Loucy (cell line): ENCODE results near the gene PPAN.

ENCODE experiments used
- H2AFZ ChIP-seq: fragments of 200-600 bp; sonication (generic); 2 replicates; pipeline ENCODE4 v1.6.0; 2016; ENCODE audit warnings: antibody characterized with exemption, mild to moderate bottlenecking, low read length, moderate library complexity
- H3F3A ChIP-seq: fragments of 200-600 bp; 2 replicates; pipeline ENCODE4 v1.6.0; 2016; ENCODE audit warnings: antibody characterized with exemption, low read depth, mild to moderate bottlenecking
- H3K27me3 ChIP-seq: fragments of 200-600 bp; sonication (generic); 2 replicates; pipeline ENCODE4 v1.6.1; 2014; ENCODE audit warnings: low read length, mild to moderate bottlenecking; ENCODE audit not compliant: insufficient read depth, poor library complexity, severe bottlenecking
- H3K36me3 ChIP-seq: fragments of 200-600 bp; sonication (generic); 2 replicates; pipeline ENCODE4 v1.6.1; 2016; ENCODE audit warnings: low read length; ENCODE audit not compliant: insufficient read depth
- H3K4me1 ChIP-seq: fragments of 200-600 bp; sonication (generic); 2 replicates; pipeline ENCODE4 v1.5.1; 2014; ENCODE audit warnings: low read length, mild to moderate bottlenecking; ENCODE audit not compliant: insufficient read depth, poor library complexity, severe bottlenecking
- H3K4me2 ChIP-seq: fragments of 200-600 bp; sonication (generic); 2 replicates; pipeline ENCODE4 v1.6.0; 2014; ENCODE audit warnings: antibody characterized with exemption, low read length, low read depth, mild to moderate bottlenecking; ENCODE audit not compliant: poor library complexity, severe bottlenecking
- H3K4me3 ChIP-seq: fragments of 200-600 bp; sonication (generic); 2 replicates; pipeline ENCODE4 v1.5.1; 2014; ENCODE audit warnings: low read length, mild to moderate bottlenecking, mixed read lengths; ENCODE audit not compliant: poor library complexity, severe bottlenecking
- H3K79me2 ChIP-seq: fragments of 200-600 bp; sonication (generic); 2 replicates; pipeline ENCODE4 v1.6.1; 2014; ENCODE audit warnings: low read length; ENCODE audit not compliant: insufficient read depth
- H3K9ac ChIP-seq: fragments of 200-600 bp; sonication (generic); 2 replicates; pipeline ENCODE4 v1.6.0; 2014; ENCODE audit warnings: mild to moderate bottlenecking, low read depth, low read length, moderate library complexity; ENCODE audit not compliant: poor library complexity, severe bottlenecking
- H3K9me2 ChIP-seq: fragments of 200-600 bp; sonication (generic); replicated peaks from 2 replicates; pipeline ENCODE4 v1.6.1; 2016; ENCODE audit warnings: low read depth, low read length, mixed read lengths
- H3K9me3 ChIP-seq: fragments of 200-600 bp; sonication (generic); 2 replicates; pipeline ENCODE4 v1.6.1; 2014; ENCODE audit warnings: mild to moderate bottlenecking, antibody characterized with exemption, low read length, low read depth; ENCODE audit not compliant: insufficient read depth
- H4K20me1 ChIP-seq: fragments of 200-600 bp; sonication (generic); 2 replicates; pipeline ENCODE4 v1.6.0; 2014; ENCODE audit warnings: antibody characterized with exemption, low read length, mild to moderate bottlenecking; ENCODE audit not compliant: insufficient read depth, poor library complexity, severe bottlenecking
- CTCF ChIP-seq: fragments of 200-600 bp; sonication (generic); conservative IDR thresholded peaks from 2 replicates; pipeline ENCODE4 v1.5.1; 2014; ENCODE audit warnings: mild to moderate bottlenecking, antibody characterized with exemption, low read length
- EZH2phosphoT487 ChIP-seq: fragments of 200-600 bp; IDR thresholded peaks from 2 replicates; pipeline ENCODE4 v1.6.1; 2018; ENCODE audit warnings: antibody characterized with exemption, mild to moderate bottlenecking, moderate library complexity, borderline replicate concordance

The PPAN gene

DNA sequence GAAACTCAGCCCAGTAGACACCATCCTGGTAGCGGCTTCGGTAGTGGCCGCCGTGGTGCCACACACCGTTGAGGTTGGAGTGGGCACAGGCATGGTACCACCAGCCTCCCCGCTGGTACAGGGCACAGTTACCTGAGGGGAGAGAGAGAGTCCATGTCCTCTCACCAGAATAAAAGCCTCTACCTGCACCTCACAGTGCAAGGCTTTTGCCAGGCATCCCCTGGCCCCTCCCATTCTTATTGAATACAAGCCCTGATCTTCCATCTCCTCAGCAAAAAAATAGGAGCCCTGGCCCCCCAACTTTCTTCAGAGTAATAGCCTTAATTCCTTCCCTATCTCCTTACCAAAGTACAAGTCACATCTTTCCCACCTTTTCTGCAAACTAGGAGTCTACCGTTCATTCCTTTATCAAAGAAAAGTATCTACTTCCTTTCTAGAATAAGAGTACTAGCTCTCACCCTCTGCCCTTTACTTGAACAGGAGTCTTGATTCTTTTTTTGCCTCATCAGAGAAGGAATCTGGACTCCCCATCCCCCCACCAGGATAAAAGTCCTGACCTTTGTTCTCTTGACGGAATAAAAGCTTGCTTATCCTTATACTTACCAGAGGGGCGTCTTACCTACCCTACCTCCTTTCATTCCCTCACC lies 13.4 kb upstream of the PPAN start:
- no peak overlapping the region for H2AFZ ChIP-seq
- no peak overlapping the region for H3K4me2 ChIP-seq
- no peaks in the 10 kb centered on the region for H3K27me3 ChIP-seq
- no peaks in the 10 kb centered on the region for H3K9me2 ChIP-seq
- no peaks in the 10 kb centered on the region; the same call in 1 of the 2 replicates for H3F3A ChIP-seq
- H3K79me2 ChIP-seq, result no peaks in the 10 kb centered on the region
- H3K9ac ChIP-seq, result no peak overlapping the region
- H3K36me3 ChIP-seq, result no peaks in the 10 kb centered on the region
- H3K4me1 ChIP-seq, result no peaks in the 10 kb centered on the region
- TF ChIP-seq CTCF (no peak), EZH2phosphoT487 (no peak)
- no peaks in the 10 kb centered on the region for H4K20me1 ChIP-seq
- no peaks in the 10 kb centered on the region for H3K9me3 ChIP-seq
- no peak overlapping the region for H3K4me3 ChIP-seq

- no peak overlapping the region for H3K4me2 ChIP-seq
- no peaks in the 10 kb centered on the region for H3K9me2 ChIP-seq
- no peaks in the 10 kb centered on the region for H3K27me3 ChIP-seq
- no peaks in the 10 kb centered on the region for H3K4me1 ChIP-seq
- no peaks in the 10 kb centered on the region; the same call in 1 of the 2 replicates for H3F3A ChIP-seq
- no peaks in the 10 kb centered on the region for H3K79me2 ChIP-seq
- TF ChIP-seq EZH2phosphoT487 (no peak), CTCF (no peak)
- no peaks in the 10 kb centered on the region for H3K9me3 ChIP-seq
- no peak overlapping the region for H2AFZ ChIP-seq
- no peak overlapping the region for H3K4me3 ChIP-seq
- no peaks in the 10 kb centered on the region for H4K20me1 ChIP-seq
- H3K9ac ChIP-seq, result no peak overlapping the region
- no peaks in the 10 kb centered on the region for H3K36me3 ChIP-seq
Measured at GRCh38 chr19:10093295-10094186, 12.6 kb upstream of the PPAN start.

DNA sequence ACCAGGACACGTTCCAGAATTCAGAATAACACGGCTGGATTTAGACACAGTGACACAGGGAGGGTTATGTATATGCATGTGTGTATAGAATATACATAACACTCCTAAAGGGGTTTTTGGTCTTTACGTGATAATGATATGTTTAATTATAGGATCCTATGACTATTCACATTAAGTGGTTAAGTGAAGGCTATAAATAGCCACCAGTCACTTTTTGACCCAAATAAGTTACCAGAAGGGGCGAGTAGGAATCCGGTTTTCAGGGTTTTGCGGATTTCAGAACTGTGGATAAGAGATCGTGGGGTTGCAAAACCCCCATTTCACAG lies 10.6 kb upstream of the PPAN start:
- no peak overlapping the region for H3K4me3 ChIP-seq
- no peaks in the 10 kb centered on the region for H3K79me2 ChIP-seq
- H3K36me3 ChIP-seq, result no peaks in the 10 kb centered on the region
- no peak overlapping the region for H3K9ac ChIP-seq
- H3K27me3 ChIP-seq, result no peaks in the 10 kb centered on the region
- TF ChIP-seq EZH2phosphoT487, result no peak
- no peak for TF ChIP-seq CTCF
- H3K4me2 ChIP-seq, result peak overlapping the region; percentile 22
- H2AFZ ChIP-seq, result no peak overlapping the region; the same call in 1 of the 2 replicates
- H3K9me3 ChIP-seq, result no peaks in the 10 kb centered on the region
- H4K20me1 ChIP-seq, result no peaks in the 10 kb centered on the region
- no peaks in the 10 kb centered on the region; the same call in 1 of the 2 replicates for H3F3A ChIP-seq
- H3K4me1 ChIP-seq, result no peaks in the 10 kb centered on the region
- H3K9me2 ChIP-seq, result no peaks in the 10 kb centered on the region
